GM23338 (cell line): ENCODE results near the gene LRRC25. TPM values are rescaled to one million over a fixed set of nuclear protein-coding genes. Genes with fewer than 3 reads are reported as not detected.

Experiments used
- ATAC-seq: fragments of 200-7000 bp; cut with Tn5 transposase; 3 replicates; pipeline ENCODE4 v1.9.1; 2020
- DNase-seq: peaks from one replicate; pipeline ENCODE4 v3.0.0-alpha.2; 2015; ENCODE audit warnings: low spot score
- H2AFZ ChIP-seq: fragments of 200-600 bp; sonication (generic); 2 replicates; pipeline ENCODE4 v1.8.0; 2016; ENCODE audit warnings: antibody characterized with exemption, mild to moderate bottlenecking, moderate library complexity
- H3F3A ChIP-seq: fragments of 200-600 bp; sonication (generic); replicated peaks from 2 replicates; pipeline ENCODE4 v1.8.0; 2017; ENCODE audit warnings: antibody characterized with exemption, mixed run types, low read depth
- H3K27ac ChIP-seq: fragments of 200-600 bp; sonication (generic); 2 replicates; pipeline ENCODE4 v1.6.1; 2016; ENCODE audit warnings: low read depth
- H3K27me3 ChIP-seq: fragments of 200-600 bp; sonication (generic); 2 replicates; pipeline ENCODE4 v1.8.0; 2016; ENCODE audit warnings: mild to moderate bottlenecking, mixed run types, moderate library complexity; ENCODE audit not compliant: insufficient read depth
- H3K36me3 ChIP-seq: fragments of 200-600 bp; sonication (generic); 2 replicates; pipeline ENCODE4 v1.8.0; 2016; ENCODE audit warnings: mild to moderate bottlenecking; ENCODE audit not compliant: insufficient read depth
- H3K4me1 ChIP-seq: fragments of 200-600 bp; sonication (generic); 2 replicates; pipeline ENCODE4 v1.8.0; 2016; ENCODE audit warnings: mild to moderate bottlenecking, moderate library complexity; ENCODE audit not compliant: insufficient read depth
- H3K4me2 ChIP-seq: fragments of 200-600 bp; sonication (generic); 2 replicates; pipeline ENCODE4 v1.7.1; 2017; ENCODE audit warnings: mixed run types
- H3K4me3 ChIP-seq: fragments of 200-600 bp; sonication (generic); 2 replicates; pipeline ENCODE4 v1.6.1; 2016; ENCODE audit warnings: mixed run types
- H3K79me2 ChIP-seq: fragments of 200-600 bp; sonication (generic); replicated peaks from 2 replicates; pipeline ENCODE4 v1.8.0; 2017; ENCODE audit warnings: mild to moderate bottlenecking; ENCODE audit not compliant: insufficient read depth
- H3K9me2 ChIP-seq: fragments of 200-600 bp; sonication (generic); 2 replicates; pipeline ENCODE4 v1.8.0; 2017; ENCODE audit not compliant: insufficient read depth
- H4K20me1 ChIP-seq: fragments of 200-600 bp; sonication (generic); replicated peaks from 2 replicates; pipeline ENCODE4 v1.8.0; 2017; ENCODE audit warnings: mild to moderate bottlenecking; ENCODE audit not compliant: insufficient read depth
- H3K27ac Mint-ChIP-seq: 2 replicates; pipeline ENCODE4 v1.8.0; 2020; ENCODE audit warnings: inconsistent platforms, mild to moderate bottlenecking, moderate library complexity, mixed read lengths
- H3K27me3 Mint-ChIP-seq: 3 replicates; pipeline ENCODE4 v1.8.0; 2022; ENCODE audit warnings: low read depth, mild to moderate bottlenecking, moderate library complexity, mixed read lengths, inconsistent platforms; ENCODE audit not compliant: insufficient read depth, poor library complexity
- H3K36me3 Mint-ChIP-seq: 3 replicates; pipeline ENCODE4 v1.8.0; 2021; ENCODE audit warnings: low read depth, mild to moderate bottlenecking, inconsistent platforms, moderate library complexity, mixed read lengths
- H3K4me1 Mint-ChIP-seq: 3 replicates; pipeline ENCODE4 v1.8.0; 2020; ENCODE audit warnings: mild to moderate bottlenecking, inconsistent platforms, mixed read lengths
- H3K4me3 Mint-ChIP-seq: 3 replicates; pipeline ENCODE4 v1.8.0; 2021; ENCODE audit warnings: moderate library complexity, mild to moderate bottlenecking, inconsistent platforms, mixed read lengths
- H3K9me3 Mint-ChIP-seq: 3 replicates; pipeline ENCODE4 v1.8.0; 2020; ENCODE audit warnings: moderate library complexity, mild to moderate bottlenecking, inconsistent platforms, mixed read lengths
- CTCF ChIP-seq, 2 experiments: fragments of 200-600 bp in 1 of 2; sonication (generic) in 1 of 2; conservative IDR thresholded peaks; 2 replicates each; pipeline versions ENCODE4 v1.5.1 to v1.6.1; 2016 to 2017; ENCODE audit warnings: antibody characterized with exemption in 2 of 2, low read depth in 2 of 2, mild to moderate bottlenecking in 2 of 2, moderate library complexity in 1 of 2
- ETS1 ChIP-seq: IDR thresholded peaks from 2 replicates; pipeline ENCODE4 v1.6.1; 2016; ENCODE audit warnings: antibody characterized with exemption
- EZH2 ChIP-seq: fragments of 200-600 bp; sonication (generic); IDR thresholded peaks from one replicate; pipeline ENCODE4 v1.8.0; 2017; ENCODE audit warnings: antibody characterized with exemption, mild to moderate bottlenecking, low read depth; ENCODE audit not compliant: unreplicated experiment
- JUNB ChIP-seq: IDR thresholded peaks from one replicate; pipeline ENCODE4 v1.6.1; 2016; ENCODE audit warnings: antibody characterized with exemption; ENCODE audit not compliant: unreplicated experiment
- ZNF462 ChIP-seq: fragments of 250-450 bp; sonication (Bioruptor Pico); IDR thresholded peaks from 2 replicates; pipeline ENCODE4 v1.5.0; 2020; ENCODE audit warnings: mild to moderate bottlenecking, moderate library complexity
- polyA plus RNA-seq: library from polyadenylated mRNA; unstranded; fragments of >200 nt; fragmentation: Nextera tagmentation; extraction: Ambion mirVana; gene quantifications from 2 replicates; pipeline ENCODE4 v1.2.1, GENCODE V29; 2016
- total RNA-seq: library from RNA; depleted of rRNA; stranded (reverse); fragments of >200 nt; shearing (Covaris generic); gene quantifications from 2 replicates; pipeline ENCODE4 v1.2.3, GENCODE V29; 2014

Gene LRRC25
- total and polyA plus RNA-seq, 2 experiments from 2014 or later, result 0.17 to 0.24 TPM

- TF ChIP-seq ZNF462 (CRISPR knock-in tag), result no peak
These were observed 24.0 kb downstream of the LRRC25 start (continued) for GRCh38 chr19:18373407-18373891.

- no peaks in the 10 kb centered on the region for H3K27me3 ChIP-seq
- H3F3A ChIP-seq, result peaks cover 14% of the 10 kb centered on the region; the same call in 1 of the 2 replicates
- no peak overlapping the region for H3K4me2 ChIP-seq
- H3K4me3 ChIP-seq, result no peak overlapping the region
- DNase-seq (no peak), ATAC-seq (no peak)
- no peaks in the 10 kb centered on the region for H3K9me2 ChIP-seq
- peaks cover 34% of the 10 kb centered on the region for H3K36me3 Mint-ChIP-seq
- H2AFZ ChIP-seq, result no peak overlapping the region
- no peak overlapping the region for H3K4me3 Mint-ChIP-seq
- peaks cover 36% of the 10 kb centered on the region for H3K4me1 Mint-ChIP-seq
- no peaks in the 10 kb centered on the region for H3K36me3 ChIP-seq
- peaks cover 32% of the 10 kb centered on the region for H3K4me1 ChIP-seq
- peaks cover 21% of the 10 kb centered on the region for H3K27me3 Mint-ChIP-seq
- H4K20me1 ChIP-seq, result no peaks in the 10 kb centered on the region
- no peaks in the 10 kb centered on the region for H3K79me2 ChIP-seq
- H3K27ac Mint-ChIP-seq, result no peak overlapping the region
- H3K9me3 Mint-ChIP-seq, result peaks cover 5% of the 10 kb centered on the region; the same call in 2 of the 3 replicates
- H3K27ac ChIP-seq, result peak overlapping the region; percentile 90
- TF ChIP-seq ETS1 (no peak), JUNB (no peak), CTCF (conservative IDR thresholded peaks at IDR 0.05; ENCODE audit: low read depth in 2 of 2) (no peak), EZH2 (no peak)
These were observed 28.8 kb downstream of the LRRC25 start for GRCh38 chr19:18368504-18369222.
